A673 (cell line): ENCODE results near the gene ASCL2. TPM values are rescaled to one million over a fixed set of nuclear protein-coding genes. Genes with fewer than 3 reads are reported as not detected.

ENCODE experiments used
- BruUV-seq: library from RNA; stranded (reverse); fragments of 400-500 nt; replicated peaks from 2 replicates; lab custom pipeline; 2021; lab: Mats Ljungman, UMichigan
- CTCF ChIA-PET: fragments of 300-600 bp; sonication (Branson Sonifier 250); formaldehyde crosslinking; loops from one replicate; lab custom pipeline; 2022; ENCODE audit warnings: antibody characterized with exemption; lab: Charles Lee
- POLR2A ChIA-PET: fragments of 300-600 bp; sonication (Branson Sonifier 250); formaldehyde crosslinking; loops from one replicate; lab custom pipeline; 2022; ENCODE audit warnings: antibody characterized with exemption; ENCODE audit not compliant: low non-redundant PET; lab: Charles Lee
- DNase-seq: peaks from one replicate; pipeline ENCODE4 v3.0.0-alpha.2; 2015; ENCODE audit warnings: low spot score
- H3K27ac ChIP-seq: fragments of 200-600 bp; sonication (generic); 2 replicates; pipeline ENCODE4 v1.5.1; 2016; ENCODE audit warnings: mixed run types, low read depth, mild to moderate bottlenecking, mixed read lengths, antibody characterized with exemption, low read length; ENCODE audit not compliant: poor library complexity, severe bottlenecking
- H3K27me3 ChIP-seq: fragments of 200-600 bp; sonication (generic); replicated peaks from 2 replicates; pipeline ENCODE4 v1.6.1; 2017; ENCODE audit warnings: mixed run types, low read depth, mild to moderate bottlenecking, mixed read lengths, antibody characterized with exemption, low read length; ENCODE audit not compliant: insufficient read depth, poor library complexity
- H3K36me3 ChIP-seq: fragments of 200-600 bp; sonication (generic); 2 replicates; pipeline ENCODE4 v1.6.1; 2016; ENCODE audit warnings: mixed run types, mild to moderate bottlenecking, mixed read lengths, antibody characterized with exemption, low read length; ENCODE audit not compliant: insufficient read depth, poor library complexity, severe bottlenecking
- H3K4me1 ChIP-seq: fragments of 200-600 bp; sonication (generic); 2 replicates; pipeline ENCODE4 v1.6.1; 2017; ENCODE audit warnings: mixed run types, mild to moderate bottlenecking, mixed read lengths, antibody characterized with exemption, low read length; ENCODE audit not compliant: insufficient read depth, poor library complexity, severe bottlenecking
- H3K4me3 ChIP-seq: fragments of 200-600 bp; sonication (generic); 2 replicates; pipeline ENCODE4 v1.5.1; 2016; ENCODE audit warnings: low read depth, mixed run types, mild to moderate bottlenecking, mixed read lengths, low read length; ENCODE audit not compliant: poor library complexity, severe bottlenecking
- H3K9me3 ChIP-seq: fragments of 200-600 bp; sonication (generic); 2 replicates; pipeline ENCODE4 v1.6.1; 2016; ENCODE audit warnings: mixed run types, low read depth, mild to moderate bottlenecking, mixed read lengths, antibody characterized with exemption, low read length; ENCODE audit not compliant: poor library complexity, severe bottlenecking
- CTCF ChIP-seq: fragments of 300-800, 200-600 bp; sonication (generic); conservative IDR thresholded peaks from 2 replicates; pipeline ENCODE4 v1.5.1; 2017; ENCODE audit warnings: low read depth, mild to moderate bottlenecking, antibody characterized with exemption, low read length, moderate library complexity, mixed read lengths
- EZH2 ChIP-seq: fragments of 200-600 bp; sonication (generic); IDR thresholded peaks from 2 replicates; pipeline ENCODE4 v1.6.1; 2017; ENCODE audit warnings: borderline replicate concordance, low read depth, mild to moderate bottlenecking, mixed read lengths, antibody characterized with exemption, low read length; ENCODE audit not compliant: poor library complexity, severe bottlenecking
- intact Hi-C: fragments of 100-400 bp; cut with micrococcal nuclease; formaldehyde crosslinking; loops from one replicate; pipeline ENCODE4 v1.10.0; 2022; ENCODE audit not compliant: unreplicated experiment
- total RNA-seq: library from RNA; stranded (reverse); gene quantifications from 2 replicates; pipeline ENCODE4 v1.2.3, GENCODE V29; 2021

ASCL2 gene
- total RNA-seq, 1 experiment from 2014 or later, result not detected

- no peak overlapping the region for H3K4me3 ChIP-seq
- DNase-seq, result no peak
- intact Hi-C loops, result no loop called here
- CTCF ChIA-PET, result no interaction called here
- no peak for TF ChIP-seq EZH2
- TF ChIP-seq CTCF, result no peak
- no TSS peak for BruUV-seq
- POLR2A ChIA-PET, result no interaction called here
- H3K27me3 ChIP-seq, result no peaks in the 10 kb centered on the region
- H3K4me1 ChIP-seq, result peaks cover 9% of the 10 kb centered on the region
- no peak overlapping the region for H3K27ac ChIP-seq
- no peaks in the 10 kb centered on the region for H3K9me3 ChIP-seq
- no peaks in the 10 kb centered on the region for H3K36me3 ChIP-seq
Observed at GRCh38 chr11:2311353-2312133, 41.2 kb upstream of the ASCL2 start.

- no peaks in the 10 kb centered on the region for H3K36me3 ChIP-seq
- intact Hi-C loops, result no loop called here
- H3K4me3 ChIP-seq, result no peak overlapping the region
- H3K27me3 ChIP-seq, result no peaks in the 10 kb centered on the region
- CTCF ChIA-PET, result no interaction called here
- POLR2A ChIA-PET, result no interaction called here
- BruUV-seq, result no TSS peak
- H3K27ac ChIP-seq, result no peak overlapping the region
- DNase-seq, result no peak
- H3K4me1 ChIP-seq, result peaks cover 14% of the 10 kb centered on the region
- no peaks in the 10 kb centered on the region for H3K9me3 ChIP-seq
- TF ChIP-seq EZH2, result no peak
- no peak for TF ChIP-seq CTCF
Observed at GRCh38 chr11:2310786-2311352, 40.5 kb upstream of the ASCL2 start.

- H3K9me3 ChIP-seq, result no peaks in the 10 kb centered on the region
- intact Hi-C loops, result no loop called here
- H3K27ac ChIP-seq, result no peak overlapping the region
- ChIA-PET CTCF (no interaction called here), POLR2A (no interaction called here)
- H3K27me3 ChIP-seq, result no peaks in the 10 kb centered on the region
- peaks cover 14% of the 10 kb centered on the region for H3K4me1 ChIP-seq
- DNase-seq, result no peak
- no peaks in the 10 kb centered on the region for H3K36me3 ChIP-seq
- no peak overlapping the region for H3K4me3 ChIP-seq
- no peak for TF ChIP-seq EZH2
- no peak for TF ChIP-seq CTCF
- no TSS peak for BruUV-seq
Observed at GRCh38 chr11:2310073-2310785, 39.8 kb upstream of the ASCL2 start.
